Measurements from ENCODE around the gene UBE3A. TPM values are rescaled to one million over a fixed set of nuclear protein-coding genes. Genes with fewer than 3 reads are reported as not detected.

UBE3A gene
- total RNA-seq, 1 donor from 2014 or later: 70.0 TPM

GRCh38 chr15:25329696-25330095 lies 109.1 kb downstream of the UBE3A start:
- ATAC-seq: no peak

- no peak for ATAC-seq
These were observed 111.1 kb downstream of the UBE3A start for GRCh38 chr15:25327686-25328085.

- ATAC-seq: no peak
These were observed 113.6 kb downstream of the UBE3A start for GRCh38 chr15:25325187-25325586.

GRCh38 chr15:25323420-25323819 lies 115.4 kb downstream of the UBE3A start:
- ATAC-seq: no peak

DNA sequence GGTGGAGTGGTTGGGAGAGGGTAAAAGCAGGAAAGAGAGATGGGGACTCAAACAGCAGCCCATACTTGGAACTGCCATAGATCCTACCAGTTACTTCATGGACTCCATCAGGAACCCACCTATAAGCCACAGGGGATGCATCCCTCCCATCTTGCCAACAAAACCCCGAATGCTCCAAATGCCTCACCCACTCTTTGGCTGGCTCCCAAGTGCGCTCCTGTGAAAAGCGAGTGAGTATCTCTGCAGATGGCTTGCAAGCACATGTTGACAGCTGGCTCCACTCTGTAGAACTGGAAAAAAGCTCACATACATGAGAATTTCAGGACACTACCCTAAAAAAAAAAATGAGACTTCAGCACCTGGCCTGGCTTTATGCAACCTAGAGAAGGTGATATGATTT lies 151.0 kb downstream of the UBE3A start:
- ATAC-seq: no peak

Measured in esophagus mucosa (tissue), 1 donor.